Kidney (tissue), 14 donors: ENCODE results near the gene CHTOP. TPM values are rescaled to one million over a fixed set of nuclear protein-coding genes. Genes with fewer than 3 reads are reported as not detected.

ENCODE experiments used
- DNase-seq, 5 donors: peaks; one replicate each; pipeline ENCODE4 v3.0.0-alpha.2; 2013 to 2020
- FAIRE-seq: peaks from 2 replicates; lab custom pipeline; 2012; peaks lifted over from hg19 to GRCh38; lab: Jason Lieb, UNC
- H3K27ac ChIP-seq, 2 donors: one replicate each; pipeline ENCODE4 v1.7.0; 2013; ENCODE audit warnings: low read depth in 2 of 2, low read length in 2 of 2, inconsistent platforms in 1 of 2
- H3K27me3 ChIP-seq: one replicate; pipeline ENCODE4 v1.7.1; 2013; ENCODE audit warnings: low read length, inconsistent platforms; ENCODE audit not compliant: control insufficient read depth, insufficient read depth
- H3K36me3 ChIP-seq, 3 donors: one replicate each; pipeline versions ENCODE4 v1.7.0 to v1.7.1; 2013; ENCODE audit warnings: low read length in 3 of 3, control low read depth in 1 of 3, inconsistent platforms in 1 of 3; ENCODE audit not compliant: insufficient read depth in 3 of 3, control insufficient read depth in 2 of 3
- H3K4me1 ChIP-seq, 3 donors: one replicate each; pipeline versions ENCODE4 v1.7.0 to v1.7.1; 2013; ENCODE audit warnings: low read length in 3 of 3, inconsistent platforms in 1 of 3, low read depth in 1 of 3; ENCODE audit not compliant: control insufficient read depth in 2 of 3, insufficient read depth in 2 of 3
- H3K4me3 ChIP-seq, 3 donors: one replicate each; pipeline versions ENCODE4 v1.7.0 to v1.8.1; 2013; ENCODE audit warnings: low read length in 3 of 3, control low read depth in 1 of 3, inconsistent platforms in 1 of 3
- H3K9ac ChIP-seq, 3 donors: one replicate each; pipeline versions ENCODE4 v1.7.0 to v1.7.1; 2013; ENCODE audit warnings: low read length in 3 of 3, control low read depth in 1 of 3, inconsistent platforms in 1 of 3
- H3K9me3 ChIP-seq, 3 donors: one replicate each; pipeline versions ENCODE4 v1.7.0 to v1.7.1; 2013; ENCODE audit warnings: low read length in 3 of 3, control low read depth in 1 of 3, inconsistent platforms in 1 of 3; ENCODE audit not compliant: control insufficient read depth in 2 of 3, insufficient read depth in 1 of 3
- intact Hi-C: fragments of 100-400 bp; cut with DNase I; formaldehyde crosslinking; loops from one replicate; pipeline ENCODE4 v1.11.1; 2022
- polyA plus RNA-seq: library from polyadenylated mRNA; stranded (reverse); fragments of 350-450 nt; fragmentation: Illumina TruSeq; extraction: RNeasy Lipid Tissue Mini Kit (QIAGEN cat#74804); gene quantifications from one replicate; pipeline ENCODE4 v1.2.3, GENCODE V29; 2014; ENCODE audit warnings: low read depth, low replicate concordance; ENCODE audit not compliant: insufficient read depth
- total RNA-seq: library from RNA; stranded (reverse); fragmentation: NEBNext Ultra II Directional; extraction: Animal tissue kit (Norgen Biotek cat#: 25700); gene quantifications from one replicate; pipeline ENCODE4 v1.2.1, GENCODE V29; 2021
- TF ChIP-seq, protein P1 (sequence below): IDR thresholded peaks from 3 replicates; pipeline ENCODE4 v1.5.1; 2012; ENCODE audit warnings: mild to moderate bottlenecking, moderate library complexity, borderline replicate concordance; ENCODE audit not compliant: insufficient read depth; ENCODE audit errors: extremely low read depth
- donor health status: control.
- donor health status: control.
- donor health status: control.
- donor health status: control.
- donor health status: control.
- donor health status: DM: yes; HTN: yes; CAD: no.
- donor health status: Normal renal cell carcinoma (clear cell type).

CHTOP gene
- total and polyA plus RNA-seq, 2 donors from 2014 or later, result 71.1 to 83.6 TPM

DNA sequence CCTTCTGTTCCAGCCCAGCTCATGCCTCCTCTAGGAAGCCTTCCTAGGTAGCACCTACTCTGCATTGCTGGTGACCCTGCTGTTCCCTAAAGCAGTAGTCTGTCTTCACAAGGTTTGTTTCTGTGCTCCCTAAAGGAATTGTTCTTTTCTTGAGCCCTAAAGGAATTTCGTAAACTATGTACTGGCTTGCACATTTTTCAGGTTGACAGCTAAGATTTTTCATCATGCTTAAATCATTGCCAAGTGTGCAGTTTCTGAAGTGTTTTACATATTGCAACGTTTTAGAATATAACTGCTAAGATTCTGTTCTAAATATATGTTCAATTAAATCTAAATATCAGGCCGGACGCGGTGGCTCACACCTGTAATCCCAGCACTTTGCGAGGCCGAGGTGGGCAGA is 34.0 kb upstream of the CHTOP start:
- Histone ChIP-seq H3K36me3 (no peaks in the 10 kb centered on the region), H3K4me3 (no peak overlapping the region), H3K9me3 (no peaks in the 10 kb centered on the region), H3K27me3 (no peaks in the 10 kb centered on the region), H3K9ac (no peak overlapping the region), H3K4me1 (no peaks in the 10 kb centered on the region), H3K27ac (no peak overlapping the region)
- DNase-seq, result no peak
- no peak for FAIRE-seq
- TF ChIP-seq, protein P1, sequence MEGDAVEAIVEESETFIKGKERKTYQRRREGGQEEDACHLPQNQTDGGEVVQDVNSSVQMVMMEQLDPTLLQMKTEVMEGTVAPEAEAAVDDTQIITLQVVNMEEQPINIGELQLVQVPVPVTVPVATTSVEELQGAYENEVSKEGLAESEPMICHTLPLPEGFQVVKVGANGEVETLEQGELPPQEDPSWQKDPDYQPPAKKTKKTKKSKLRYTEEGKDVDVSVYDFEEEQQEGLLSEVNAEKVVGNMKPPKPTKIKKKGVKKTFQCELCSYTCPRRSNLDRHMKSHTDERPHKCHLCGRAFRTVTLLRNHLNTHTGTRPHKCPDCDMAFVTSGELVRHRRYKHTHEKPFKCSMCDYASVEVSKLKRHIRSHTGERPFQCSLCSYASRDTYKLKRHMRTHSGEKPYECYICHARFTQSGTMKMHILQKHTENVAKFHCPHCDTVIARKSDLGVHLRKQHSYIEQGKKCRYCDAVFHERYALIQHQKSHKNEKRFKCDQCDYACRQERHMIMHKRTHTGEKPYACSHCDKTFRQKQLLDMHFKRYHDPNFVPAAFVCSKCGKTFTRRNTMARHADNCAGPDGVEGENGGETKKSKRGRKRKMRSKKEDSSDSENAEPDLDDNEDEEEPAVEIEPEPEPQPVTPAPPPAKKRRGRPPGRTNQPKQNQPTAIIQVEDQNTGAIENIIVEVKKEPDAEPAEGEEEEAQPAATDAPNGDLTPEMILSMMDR, result no peak
- intact Hi-C loops, result no loop called here

- Histone ChIP-seq H3K9me3 (no peaks in the 10 kb centered on the region), H3K27ac (no peak overlapping the region), H3K36me3 (peaks cover 0 to 8% (median 2%) of the 10 kb centered on the region in 3 donors), H3K4me3 (no peak overlapping the region), H3K4me1 (no peaks in the 10 kb centered on the region), H3K9ac (no peak overlapping the region), H3K27me3 (no peaks in the 10 kb centered on the region)
- TF ChIP-seq, protein P1, result no peak
- no peak for FAIRE-seq
- intact Hi-C loops, result no loop called here
- no peak for DNase-seq
These were observed 31.1 kb upstream of the CHTOP start for GRCh38 chr1:153602749-153603148.

DNA sequence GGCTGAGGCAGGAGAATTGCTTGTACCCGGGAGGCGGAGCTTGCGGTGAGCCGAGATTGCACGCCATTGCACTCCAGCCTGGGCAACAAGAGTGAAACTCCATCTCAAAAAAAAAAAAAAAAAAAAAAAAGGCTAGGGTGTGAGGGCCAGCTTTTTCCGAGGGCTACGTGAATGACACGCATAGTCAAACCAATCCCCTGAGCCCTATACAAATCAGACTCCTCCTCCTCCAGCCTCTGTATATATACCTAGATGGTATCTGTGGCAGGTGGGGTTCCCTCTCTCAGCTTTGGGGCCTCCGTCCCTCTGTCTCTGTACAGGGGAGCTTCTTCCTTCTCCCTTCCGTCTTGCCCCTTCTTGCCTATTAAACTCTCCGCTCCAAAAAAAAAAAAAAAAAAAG is 27.7 kb upstream of the CHTOP start:
- no peak overlapping the region for H3K9ac ChIP-seq
- no peaks in the 10 kb centered on the region for H3K27me3 ChIP-seq
- H3K27ac ChIP-seq, result no peak overlapping the region
- TF ChIP-seq, protein P1, result no peak
- no peaks in the 10 kb centered on the region for H3K9me3 ChIP-seq
- peaks cover 0 to 8% (median 2%) of the 10 kb centered on the region in 3 donors for H3K36me3 ChIP-seq
- H3K4me1 ChIP-seq, result peaks cover under 1 to 15% (median 14%) of the 10 kb centered on the region in 3 donors
- no peak for FAIRE-seq
- no peak overlapping the region for H3K4me3 ChIP-seq
- intact Hi-C loops, result no loop called here
- DNase-seq, result no peak

DNA sequence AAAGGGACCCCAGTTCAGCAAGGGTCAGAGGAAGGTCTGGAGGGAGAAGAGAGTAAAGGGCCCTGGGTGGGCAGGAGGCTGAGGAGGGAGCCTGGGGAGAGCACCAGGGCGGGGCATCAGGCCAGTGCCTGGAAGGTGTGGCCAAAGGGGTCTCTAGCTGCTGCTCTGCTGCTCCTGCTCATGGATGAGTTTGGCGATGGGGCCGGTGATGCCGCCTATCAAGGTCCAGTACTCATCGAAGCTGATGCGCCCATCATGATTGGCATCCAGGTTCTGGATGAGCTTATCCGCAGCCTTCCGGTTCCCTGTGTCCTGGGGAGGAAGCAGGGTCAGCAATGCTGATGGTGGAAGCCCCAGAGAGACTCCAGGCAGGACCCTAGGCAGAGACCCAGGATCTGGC is 26.5 kb upstream of the CHTOP start:
- H3K27me3 ChIP-seq, result no peaks in the 10 kb centered on the region
- no peak overlapping the region for H3K9ac ChIP-seq
- no peaks in the 10 kb centered on the region for H3K9me3 ChIP-seq
- intact Hi-C loops, result no loop called here
- DNase-seq, result peak in 1 of 5 donors; percentile 69
- no peak for FAIRE-seq
- peaks cover 0 to 8% (median 2%) of the 10 kb centered on the region in 3 donors for H3K36me3 ChIP-seq
- H3K4me3 ChIP-seq, result no peak overlapping the region
- H3K4me1 ChIP-seq, result peaks cover 4 to 19% (median 17%) of the 10 kb centered on the region in 3 donors
- TF ChIP-seq, protein P1, result no peak
- H3K27ac ChIP-seq, result peak overlapping the region in 1 of 2 donors; percentile 89
